KOPT-K1 (cell line): ENCODE results near the gene VPS35L.

ENCODE experiments used
- H3K27ac ChIP-seq: fragments of 200-600 bp; sonication (generic); 2 replicates; pipeline ENCODE4 v1.5.1; 2016; ENCODE audit warnings: antibody characterized with exemption, mild to moderate bottlenecking, low read depth, low read length; ENCODE audit not compliant: poor library complexity, severe bottlenecking
- H3K36me3 ChIP-seq: fragments of 200-600 bp; sonication (generic); 2 replicates; pipeline ENCODE4 v1.5.1; 2017; ENCODE audit warnings: antibody characterized with exemption, mild to moderate bottlenecking, low read length, moderate library complexity; ENCODE audit not compliant: insufficient read depth
- H3K9me3 ChIP-seq: fragments of 200-600 bp; sonication (generic); 2 replicates; pipeline ENCODE4 v1.5.1; 2017; ENCODE audit warnings: antibody characterized with exemption, low read length, mild to moderate bottlenecking; ENCODE audit not compliant: insufficient read depth, poor library complexity, severe bottlenecking

The VPS35L gene

GRCh38 chr16:19699472-19699871 lies 144.0 kb downstream of the VPS35L start:
- H3K27ac ChIP-seq, result no peak overlapping the region
- H3K36me3 ChIP-seq, result peaks cover 82% of the 10 kb centered on the region

DNA sequence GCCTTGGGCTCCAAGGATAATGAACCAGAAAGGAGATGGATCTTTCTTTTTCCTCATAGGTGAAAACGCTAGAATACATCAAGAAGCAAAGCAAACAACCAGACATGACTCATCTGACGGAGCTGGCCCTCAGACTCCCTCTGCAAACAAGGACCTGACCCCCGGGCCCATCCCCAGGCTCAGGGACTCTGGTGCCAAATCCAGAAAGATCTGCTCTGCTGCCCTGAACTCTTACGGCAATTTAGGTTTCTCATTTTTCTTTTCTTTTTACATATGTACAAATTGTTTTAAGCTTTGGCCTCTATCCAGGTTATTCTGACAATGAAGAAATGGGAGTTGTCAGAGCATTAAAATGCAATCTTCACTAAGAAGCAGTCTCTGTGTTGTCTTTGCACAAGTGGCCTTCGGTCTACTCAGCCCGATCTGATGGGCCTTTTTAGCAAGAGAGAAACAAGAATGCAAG lies 144.8 kb downstream of the VPS35L start:
- Histone ChIP-seq H3K27ac (no peak overlapping the region), H3K36me3 (peaks cover 83% of the 10 kb centered on the region), H3K9me3 (no peaks in the 10 kb centered on the region)

More at GRCh38 chr16:19699472-19699871, 144.0 kb downstream of the VPS35L start:
- no peaks in the 10 kb centered on the region for H3K9me3 ChIP-seq

- Histone ChIP-seq H3K36me3 (peaks cover 90% of the 10 kb centered on the region), H3K27ac (no peak overlapping the region), H3K9me3 (no peaks in the 10 kb centered on the region)
Observed at GRCh38 chr16:19701091-19701490, 145.6 kb downstream of the VPS35L start.

DNA sequence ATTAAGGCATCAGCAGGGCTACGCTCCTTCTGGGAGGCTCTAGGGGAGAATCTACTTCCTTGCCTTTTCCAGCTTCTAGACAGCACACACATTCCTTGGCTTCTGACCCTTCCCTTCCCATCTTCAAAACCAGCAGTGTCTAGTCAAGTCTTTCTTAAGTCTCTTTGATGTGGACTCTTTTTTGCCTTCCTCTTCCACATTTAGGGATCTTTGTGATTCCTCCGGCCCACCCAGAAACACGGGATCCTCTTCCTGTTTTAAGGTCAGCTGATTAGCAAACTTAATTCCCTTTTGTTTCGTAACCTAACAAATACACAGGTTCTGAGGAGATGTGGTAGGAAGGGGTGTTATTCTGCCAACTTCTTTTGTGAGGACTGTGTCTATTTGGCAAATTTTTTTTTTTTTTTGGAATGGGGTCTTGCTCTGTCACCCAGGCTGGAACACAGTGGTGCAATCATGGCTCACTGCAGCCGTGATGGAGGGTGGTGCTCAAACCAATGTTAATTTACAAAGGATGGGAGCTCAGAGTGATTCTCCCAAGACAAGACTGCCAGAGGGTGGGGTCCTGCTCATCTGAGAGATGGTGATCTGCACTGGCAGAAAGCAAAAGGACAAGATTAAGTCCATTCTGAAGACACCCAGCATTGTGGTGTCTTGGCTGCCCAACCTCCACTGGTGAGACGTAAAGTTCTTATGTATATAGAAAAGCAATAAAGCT lies 147.8 kb downstream of the VPS35L start:
- Histone ChIP-seq H3K36me3 (peaks cover 97% of the 10 kb centered on the region), H3K27ac (no peak overlapping the region), H3K9me3 (no peaks in the 10 kb centered on the region)

DNA sequence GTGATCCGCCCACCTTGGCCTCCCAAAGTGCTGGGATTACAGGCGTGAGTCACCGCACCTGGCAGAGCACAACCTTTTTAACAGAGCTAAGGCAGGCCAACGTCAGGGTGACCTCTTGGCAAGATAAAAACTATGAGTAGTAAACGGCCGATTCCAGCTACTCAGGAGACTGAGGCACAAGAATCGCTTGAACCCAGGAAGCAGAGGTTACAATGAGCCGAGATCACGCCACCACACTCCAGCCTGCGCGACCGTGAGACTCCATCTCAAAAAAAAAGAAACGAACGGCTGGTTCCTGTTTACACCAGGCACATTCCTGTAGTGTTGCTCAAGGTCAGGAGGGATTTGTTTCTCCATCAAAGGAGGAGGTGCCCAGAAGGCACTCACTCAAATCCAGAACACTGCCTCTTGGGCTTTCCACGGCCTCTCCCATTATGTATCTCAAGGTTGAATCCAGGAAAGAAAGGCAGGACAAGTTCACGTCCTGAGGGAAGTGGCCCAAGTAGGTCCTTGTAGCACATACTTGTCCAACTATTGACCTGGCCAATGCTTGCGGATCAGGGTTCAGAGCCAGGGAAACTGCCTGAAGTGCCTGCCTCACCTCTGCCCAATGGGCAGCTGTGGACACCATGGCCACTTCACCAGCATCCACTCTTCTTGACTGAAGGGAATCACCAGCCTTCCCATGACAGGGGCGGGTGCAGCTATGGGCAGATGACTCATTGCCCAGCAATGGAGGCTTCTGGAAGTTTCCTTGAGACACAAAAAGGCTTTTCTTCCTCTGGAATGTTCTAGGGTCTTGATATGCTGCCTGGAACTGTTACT lies 149.0 kb downstream of the VPS35L start:
- Histone ChIP-seq H3K36me3 (peaks cover 97% of the 10 kb centered on the region), H3K9me3 (no peaks in the 10 kb centered on the region), H3K27ac (no peak overlapping the region)

DNA sequence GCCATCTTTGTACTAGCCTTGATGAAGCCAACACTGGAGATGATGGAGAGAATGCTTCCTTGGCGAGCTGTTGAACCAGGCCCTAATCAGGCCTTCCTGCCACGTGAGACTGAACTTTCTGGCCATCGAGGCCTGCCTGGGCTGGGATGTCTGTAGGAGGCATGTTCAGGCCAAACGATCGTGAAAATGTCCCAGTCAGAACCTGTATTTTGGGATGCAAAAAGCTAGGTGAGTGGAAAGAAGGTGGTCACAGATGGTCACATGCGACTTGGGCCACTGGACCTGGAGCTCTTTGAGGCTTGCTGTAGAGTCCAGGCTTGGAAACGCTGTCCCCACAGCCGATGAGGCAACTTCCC lies 149.6 kb downstream of the VPS35L start:
- H3K27ac ChIP-seq, result no peak overlapping the region
- H3K36me3 ChIP-seq, result peaks cover 97% of the 10 kb centered on the region
- H3K9me3 ChIP-seq, result no peaks in the 10 kb centered on the region

GRCh38 chr16:19705843-19706242 lies 150.3 kb downstream of the VPS35L start:
- no peak overlapping the region for H3K27ac ChIP-seq
- H3K9me3 ChIP-seq, result no peaks in the 10 kb centered on the region
- H3K36me3 ChIP-seq, result peaks cover 97% of the 10 kb centered on the region

- H3K36me3 ChIP-seq, result peaks cover 98% of the 10 kb centered on the region
- H3K27ac ChIP-seq, result no peak overlapping the region
- H3K9me3 ChIP-seq, result no peaks in the 10 kb centered on the region
Observed at GRCh38 chr16:19706846-19707245, 151.3 kb downstream of the VPS35L start.

- Histone ChIP-seq H3K27ac (no peak overlapping the region), H3K36me3 (peaks cover 98% of the 10 kb centered on the region), H3K9me3 (no peaks in the 10 kb centered on the region)
Observed at GRCh38 chr16:19707569-19708295, 152.2 kb downstream of the VPS35L start.

- Histone ChIP-seq H3K9me3 (no peaks in the 10 kb centered on the region), H3K36me3 (peaks cover 98% of the 10 kb centered on the region), H3K27ac (no peak overlapping the region)
Observed at GRCh38 chr16:19708296-19709205, 153.0 kb downstream of the VPS35L start.

DNA sequence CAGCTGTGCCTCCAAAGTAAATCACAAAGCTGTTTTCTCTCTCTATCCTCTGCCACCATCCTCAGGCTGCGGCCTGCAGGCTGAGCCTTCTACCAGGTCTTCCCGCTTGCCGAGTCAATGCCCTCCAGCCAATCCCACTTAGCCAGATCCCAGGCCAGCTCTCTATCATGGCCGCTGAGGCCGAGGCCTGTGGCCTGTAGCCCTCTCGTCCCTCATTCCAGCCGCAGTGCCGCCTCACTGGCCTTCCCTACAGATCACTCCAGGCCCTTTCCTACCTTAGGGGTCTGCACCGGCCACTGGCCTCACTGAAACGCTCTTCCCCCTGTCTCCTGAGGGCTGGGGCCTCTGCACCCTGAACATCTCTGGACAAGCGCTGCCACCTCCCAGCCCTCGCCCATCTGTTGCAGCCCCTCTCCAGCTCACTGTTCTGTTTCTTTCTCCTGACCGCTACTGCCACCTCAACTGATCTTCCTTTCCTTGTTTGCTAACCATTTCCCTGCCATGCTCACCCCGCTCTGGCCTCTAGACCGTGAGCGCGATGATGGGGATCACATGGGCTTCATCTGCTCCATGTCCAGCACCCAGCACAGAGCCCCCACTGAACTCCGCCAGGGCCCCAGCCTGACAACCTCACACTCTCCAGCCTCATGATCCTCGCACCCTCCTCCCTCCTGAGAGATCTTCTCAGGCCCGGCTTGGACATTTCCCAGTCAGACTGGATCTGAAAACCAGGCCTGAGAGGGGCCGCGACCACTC lies 154.1 kb downstream of the VPS35L start:
- no peaks in the 10 kb centered on the region for H3K9me3 ChIP-seq
- H3K36me3 ChIP-seq, result peaks cover 98% of the 10 kb centered on the region
- no peak overlapping the region for H3K27ac ChIP-seq

GRCh38 chr16:19710191-19710908 lies 154.8 kb downstream of the VPS35L start:
- Histone ChIP-seq H3K27ac (no peak overlapping the region), H3K36me3 (peaks cover 97% of the 10 kb centered on the region), H3K9me3 (no peaks in the 10 kb centered on the region)

- H3K36me3 ChIP-seq, result peaks cover 94% of the 10 kb centered on the region
- no peaks in the 10 kb centered on the region for H3K9me3 ChIP-seq
- H3K27ac ChIP-seq, result no peak overlapping the region
Observed at GRCh38 chr16:19710991-19711545, 155.6 kb downstream of the VPS35L start.
